HCT116 (cell line): Measurements from ENCODE around the gene CD8B2. TPM values are rescaled to one million over a fixed set of nuclear protein-coding genes. Genes with fewer than 3 reads are reported as not detected.
"Not testable (repeated sequence)": the region's sequence is repeated elsewhere in the genome, so short reads cannot be mapped to it uniquely, and the experiment has no call there.

Experiments used
- ATAC-seq: fragments of 200-7000 bp; cut with Tn5 transposase; 2 replicates; pipeline ENCODE4 v1.9.1; 2020; ENCODE audit warnings: mild to moderate bottlenecking, moderate library complexity
- BruUV-seq: library from RNA; stranded (reverse); fragments of 400-500 nt; replicated peaks from 2 replicates; lab custom pipeline; 2021; lab: Mats Ljungman, UMichigan
- CTCF ChIA-PET: fragments of 300-600 bp; sonication (Branson Sonifier 250); formaldehyde crosslinking; loops from one replicate; lab custom pipeline; 2021; ENCODE audit warnings: antibody characterized with exemption; lab: Charles Lee
- POLR2A ChIA-PET: fragments of 300-600, 350-600 bp; sonication (Branson Sonifier 250); formaldehyde crosslinking; loops from one replicate; lab custom pipeline; 2021; ENCODE audit warnings: antibody characterized with exemption; lab: Charles Lee
- RAD21 ChIA-PET, 2 experiments: fragments of 300-600 bp; sonication (Branson Sonifier 250); formaldehyde crosslinking; loops; one replicate each; lab custom pipeline; 2023; ENCODE audit warnings: low total read pairs in 2 of 2; ENCODE audit not compliant: uncharacterized antibody in 2 of 2, unreplicated experiment in 2 of 2, low non-redundant PET in 1 of 2; lab: Charles Lee
- DNase-seq: peaks from one replicate; pipeline ENCODE4 v3.0.0-alpha.2; 2010; ENCODE audit warnings: low read depth, low spot score
- H2AFZ ChIP-seq: fragments of 200-600 bp; shearing (Covaris generic), sonication (generic); 2 replicates; pipeline ENCODE4 v1.6.1; 2017; ENCODE audit warnings: low read depth, mixed run types, mixed read lengths, antibody characterized with exemption, low read length; ENCODE audit not compliant: poor library complexity, severe bottlenecking
- H3K27ac ChIP-seq: 2 replicates; pipeline ENCODE4 v1.5.1; 2012; ENCODE audit warnings: low read depth, low read length
- H3K27me3 ChIP-seq: fragments of 200-600 bp; sonication (generic); 2 replicates; pipeline ENCODE4 v1.6.1; 2016; ENCODE audit warnings: mixed run types, low read length, mixed read lengths; ENCODE audit not compliant: insufficient read depth
- H3K36me3 ChIP-seq, 2 experiments: fragments of 200-500 bp in 1 of 2; fragments of 200-600 bp in 1 of 2; sonication (Bioruptor generic) in 1 of 2; sonication (generic) in 1 of 2; 2 replicates each; pipeline versions ENCODE4 v1.5.1 to v1.6.1; 2014 to 2016; ENCODE audit warnings: low read length in 2 of 2, inconsistent platforms in 1 of 2, mixed read lengths in 1 of 2, mixed run types in 1 of 2; ENCODE audit not compliant: insufficient read depth in 2 of 2, control insufficient read depth in 1 of 2
- H3K4me1 ChIP-seq, 2 experiments: fragments of 200-600 bp in 1 of 2; sonication (generic) in 1 of 2; 2 replicates each; pipeline versions ENCODE4 v1.5.1 to v1.6.1; 2012 to 2017; ENCODE audit warnings: low read length in 2 of 2, inconsistent platforms in 1 of 2, mild to moderate bottlenecking in 1 of 2, mixed read lengths in 1 of 2, mixed run types in 1 of 2, moderate library complexity in 1 of 2; ENCODE audit not compliant: insufficient read depth in 2 of 2, control insufficient read depth in 1 of 2
- H3K4me2 ChIP-seq: fragments of 200-600 bp; sonication (generic); 2 replicates; pipeline ENCODE4 v1.6.1; 2017; ENCODE audit warnings: mixed run types, low read length, mixed read lengths
- H3K4me3 ChIP-seq, 2 experiments: fragments of 200-600 bp in 1 of 2; sonication (generic) in 1 of 2; replicated peaks in 1 of 2; 2 replicates each; pipeline ENCODE4 v1.5.1; 2011 to 2016; ENCODE audit warnings: low read length in 2 of 2, control low read depth in 1 of 2, low read depth in 1 of 2, mild to moderate bottlenecking in 1 of 2, mixed read lengths in 1 of 2, mixed run types in 1 of 2
- H3K79me2 ChIP-seq: fragments of 200-600 bp; sonication (generic); 2 replicates; pipeline ENCODE4 v1.6.1; 2017; ENCODE audit warnings: mild to moderate bottlenecking, mixed run types, low read length, moderate library complexity, mixed read lengths; ENCODE audit not compliant: insufficient read depth
- H3K9ac ChIP-seq: fragments of 200-600 bp; sonication (generic); 2 replicates; pipeline ENCODE4 v1.6.1; 2016; ENCODE audit warnings: low read length, mixed read lengths
- H3K9me2 ChIP-seq: fragments of 200-600 bp; sonication (generic), shearing (Covaris generic); 2 replicates; pipeline ENCODE4 v1.6.1; 2017; ENCODE audit warnings: mixed run types, mild to moderate bottlenecking, moderate library complexity; ENCODE audit not compliant: insufficient read depth
- H3K9me3 ChIP-seq, 2 experiments: fragments of 200-500 bp in 1 of 2; fragments of 200-600 bp in 1 of 2; sonication (Bioruptor generic) in 1 of 2; sonication (generic) in 1 of 2; 2 replicates each; pipeline ENCODE4 v1.6.1; 2014 to 2017; ENCODE audit warnings: low read length in 2 of 2, mixed read lengths in 2 of 2, inconsistent platforms in 1 of 2, low read depth in 1 of 2, mild to moderate bottlenecking in 1 of 2, mixed run types in 1 of 2, moderate library complexity in 1 of 2; ENCODE audit not compliant: control insufficient read depth in 1 of 2, insufficient read depth in 1 of 2
- H4K20me1 ChIP-seq: fragments of 200-600 bp; sonication (generic), shearing (Covaris generic); 2 replicates; pipeline ENCODE4 v1.6.1; 2017; ENCODE audit warnings: mixed run types, mild to moderate bottlenecking, moderate library complexity; ENCODE audit not compliant: insufficient read depth
- intact Hi-C: fragments of 100-400 bp; cut with micrococcal nuclease; formaldehyde crosslinking; loops from 2 replicates; pipeline ENCODE4 v1.10.0; 2022
- total RNA-seq: library from RNA; stranded (reverse); gene quantifications from one replicate; pipeline ENCODE4 v1.2.1, GENCODE V29; 2021; ENCODE audit not compliant: unreplicated experiment

CD8B2 gene
- total RNA-seq, 1 experiment from 2014 or later, result not detected

DNA sequence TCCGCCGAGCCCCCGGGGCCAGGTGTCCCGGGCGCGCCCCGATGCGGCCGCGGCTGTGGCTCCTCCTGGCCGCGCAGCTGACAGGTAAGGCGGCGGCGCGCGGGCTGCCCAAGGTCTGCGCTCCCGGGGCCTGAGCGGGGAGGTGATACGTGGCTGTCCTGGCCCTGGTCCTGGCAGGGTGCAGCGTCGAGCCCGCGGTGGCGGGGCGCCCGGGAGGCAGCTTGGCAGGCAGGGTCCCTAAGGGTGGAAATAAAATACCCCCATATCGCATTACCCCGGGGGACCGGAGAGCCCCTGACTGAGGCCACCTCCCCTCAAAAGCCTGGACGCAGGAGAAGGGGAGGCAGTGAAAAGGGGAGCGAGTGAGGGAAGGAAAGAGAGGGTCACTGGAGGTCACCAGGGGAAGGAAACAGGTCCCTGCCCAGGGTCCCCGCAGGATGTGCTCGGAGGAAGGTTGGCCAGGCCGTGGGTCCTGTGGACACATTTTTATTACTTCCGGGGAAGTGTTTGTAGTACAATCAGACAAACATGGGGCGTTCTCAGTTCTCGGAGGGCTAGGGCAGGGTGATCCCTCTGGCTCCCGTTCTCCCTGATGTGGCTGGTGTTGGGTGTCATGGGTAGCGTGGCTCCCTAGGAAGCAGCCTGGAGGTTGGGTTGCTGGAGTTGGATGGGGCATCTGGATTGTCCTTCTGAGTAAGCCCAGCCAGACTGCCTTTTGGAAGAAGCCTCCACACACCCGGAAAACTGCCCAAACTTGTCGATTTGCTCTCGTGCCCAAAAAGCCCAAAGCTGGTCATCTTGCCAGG lies 425 bp downstream of the CD8B2 start:
- BruUV-seq, H3K27me3 ChIP-seq, POLR2A ChIA-PET, H3K4me1 ChIP-seq, H3K9ac ChIP-seq, DNase-seq, H3K9me2 ChIP-seq, H3K9me3 ChIP-seq, H3K36me3 ChIP-seq, H4K20me1 ChIP-seq, H2AFZ ChIP-seq, H3K4me2 ChIP-seq, RAD21 ChIA-PET, H3K4me3 ChIP-seq, intact Hi-C loops, H3K79me2 ChIP-seq, ATAC-seq, H3K27ac ChIP-seq, CTCF ChIA-PET: not testable (repeated sequence)

DNA sequence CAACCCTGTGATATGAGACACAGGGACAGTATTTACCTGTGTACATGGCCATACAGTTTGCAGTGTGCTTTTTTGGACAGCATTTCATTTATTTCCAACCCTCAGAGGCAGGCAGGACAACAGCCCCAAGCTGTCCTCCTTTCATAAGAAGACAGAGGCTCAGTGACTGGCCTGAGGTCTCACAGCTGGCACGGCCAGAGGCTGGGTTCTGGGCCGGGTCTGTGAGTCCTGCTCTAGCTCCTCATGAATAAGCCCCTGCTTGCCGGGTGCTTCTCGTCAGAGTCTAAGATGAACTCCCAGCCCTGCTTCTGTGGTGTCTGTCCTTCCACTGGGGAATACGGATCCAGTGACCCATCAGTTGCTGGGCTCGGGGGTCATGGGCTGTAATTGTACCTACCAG lies 2.5 kb downstream of the CD8B2 start:
- H3K27ac ChIP-seq, H3K4me1 ChIP-seq, H2AFZ ChIP-seq, H3K4me2 ChIP-seq, ATAC-seq, BruUV-seq, H3K4me3 ChIP-seq, CTCF ChIA-PET, H4K20me1 ChIP-seq, H3K9me3 ChIP-seq, DNase-seq, H3K36me3 ChIP-seq, intact Hi-C loops, H3K9me2 ChIP-seq, H3K9ac ChIP-seq, RAD21 ChIA-PET, POLR2A ChIA-PET, H3K79me2 ChIP-seq, H3K27me3 ChIP-seq: not testable (repeated sequence)

DNA sequence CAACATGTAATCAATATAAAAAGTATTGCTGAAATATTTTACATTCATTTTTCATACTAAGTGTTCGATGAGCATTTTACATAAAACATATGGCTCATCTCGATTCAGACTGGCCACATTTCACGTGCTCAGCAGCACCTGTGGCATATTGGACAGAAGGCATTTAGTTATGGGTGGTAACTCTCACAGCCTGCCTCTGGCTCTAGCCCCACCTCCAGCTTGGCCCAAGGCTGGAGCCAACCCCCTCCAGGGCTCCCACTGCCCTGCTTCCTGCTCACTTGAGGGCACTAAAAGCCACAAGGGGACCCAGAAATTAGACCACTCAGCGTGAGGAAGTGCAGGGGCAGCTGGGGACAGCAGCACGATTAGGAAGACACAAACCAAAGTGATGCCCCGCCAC lies 5.2 kb downstream of the CD8B2 start:
- H3K79me2 ChIP-seq, intact Hi-C loops, RAD21 ChIA-PET, BruUV-seq, H3K4me2 ChIP-seq, H3K9me3 ChIP-seq, POLR2A ChIA-PET, H4K20me1 ChIP-seq, H3K9me2 ChIP-seq, H2AFZ ChIP-seq, ATAC-seq, H3K9ac ChIP-seq, H3K4me3 ChIP-seq, DNase-seq, H3K27me3 ChIP-seq, H3K4me1 ChIP-seq, H3K36me3 ChIP-seq, H3K27ac ChIP-seq, CTCF ChIA-PET: not testable (repeated sequence)

DNA sequence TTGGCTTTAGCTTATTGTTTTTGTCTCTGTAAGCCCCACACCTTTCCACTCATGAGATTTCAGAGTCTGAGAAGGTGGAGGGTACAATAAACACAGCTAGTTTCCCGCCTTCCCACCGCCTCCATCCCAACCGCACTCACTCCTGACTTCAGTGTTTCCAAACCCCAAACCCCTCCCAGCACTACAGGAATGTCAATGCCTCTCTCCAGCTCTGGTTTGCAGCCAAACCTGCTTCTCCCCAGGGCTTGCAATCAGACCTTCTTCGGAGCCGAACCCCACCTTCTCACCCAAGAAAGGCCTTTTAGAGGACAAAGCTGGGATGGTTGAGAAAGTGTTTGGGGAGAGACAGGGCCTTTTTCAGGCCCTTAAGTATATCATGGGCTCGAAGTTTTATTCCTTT lies 5.7 kb downstream of the CD8B2 start:
- POLR2A ChIA-PET, CTCF ChIA-PET, H3K4me2 ChIP-seq, ATAC-seq, DNase-seq, H3K27me3 ChIP-seq, H3K4me3 ChIP-seq, BruUV-seq, intact Hi-C loops, H3K27ac ChIP-seq, H3K79me2 ChIP-seq, H3K4me1 ChIP-seq, H2AFZ ChIP-seq, H3K36me3 ChIP-seq, H4K20me1 ChIP-seq, RAD21 ChIA-PET, H3K9ac ChIP-seq, H3K9me3 ChIP-seq, H3K9me2 ChIP-seq: not testable (repeated sequence)
